LHCN-M2 (cell line): ENCODE measurements around the gene ZNF280A. TPM values are rescaled to one million over a fixed set of nuclear protein-coding genes. Genes with fewer than 3 reads are reported as not detected.

ENCODE experiments used
- DNase-seq: peaks from one replicate; pipeline ENCODE4 v3.0.0-alpha.2; 2012; ENCODE audit warnings: low read depth
- polyA plus RNA-seq: library from polyadenylated mRNA; unstranded; fragments of >200 nt; gene quantifications from one replicate; pipeline ENCODE4 v1.2.1, GENCODE V29; 2012; ENCODE audit warnings: missing spikeins
- total RNA-seq: library from RNA; depleted of rRNA; stranded (reverse); fragments of >200 nt; gene quantifications from 2 replicates; pipeline ENCODE4 v1.2.3, GENCODE V29; 2014; rRNA removed

ZNF280A gene
- total RNA-seq, result not detected in 2 replicates
- polyA plus RNA-seq, result not detected

- DNase-seq, result no peak
Observed at GRCh38 chr22:22520020-22520656, at the start of gene ZNF280A. Gene ZNF280A, minus strand, starts transcription at chr22:22520270. Its CDS starts 4,640 bp downstream, at chr22:22515630.

GRCh38 chr22:22569218-22569617 is 49.1 kb upstream of the ZNF280A start:
- DNase-seq, result no peak

GRCh38 chr22:22565981-22566380 is 45.9 kb upstream of the ZNF280A start:
- peak; percentile 34 for DNase-seq

- DNase-seq, result peak; percentile 13
Observed at GRCh38 chr22:22558972-22559603, 39.0 kb upstream of the ZNF280A start, which contains the start of gene PRAME. Gene PRAME, minus strand, starts transcription at chr22:22559265. Its CDS starts 2,433 bp downstream, at chr22:22556832.

- DNase-seq, result no peak
Observed at GRCh38 chr22:22558071-22558971, 38.3 kb upstream of the ZNF280A start.

- no peak for DNase-seq
Observed at GRCh38 chr22:22556995-22557925, 37.2 kb upstream of the ZNF280A start.

GRCh38 chr22:22556578-22556977 is 36.5 kb upstream of the ZNF280A start:
- no peak for DNase-seq

- DNase-seq, result no peak
Observed at GRCh38 chr22:22555596-22555995, 35.5 kb upstream of the ZNF280A start.

GRCh38 chr22:22554587-22555284 is 34.7 kb upstream of the ZNF280A start:
- DNase-seq, result no peak

GRCh38 chr22:22553735-22554586 is 33.9 kb upstream of the ZNF280A start:
- no peak for DNase-seq

GRCh38 chr22:22553141-22553540 is 33.1 kb upstream of the ZNF280A start:
- no peak for DNase-seq

GRCh38 chr22:22552630-22553029 is 32.6 kb upstream of the ZNF280A start:
- DNase-seq, result peak; percentile 12

GRCh38 chr22:22550789-22551434 is 30.8 kb upstream of the ZNF280A start:
- no peak for DNase-seq

- no peak for DNase-seq
Observed at GRCh38 chr22:22548910-22549309, 28.8 kb upstream of the ZNF280A start.

GRCh38 chr22:22548317-22548716 is 28.2 kb upstream of the ZNF280A start:
- DNase-seq, result no peak

GRCh38 chr22:22547692-22548300 is 27.7 kb upstream of the ZNF280A start:
- DNase-seq, result no peak

GRCh38 chr22:22547226-22547625 is 27.2 kb upstream of the ZNF280A start:
- no peak for DNase-seq

GRCh38 chr22:22546490-22546889 is 26.4 kb upstream of the ZNF280A start:
- DNase-seq, result peak; percentile 4
